HG02759 (cell line): ENCODE data around the gene SCEL.
"Not testable (repeated sequence)": the region's sequence is repeated elsewhere in the genome, so short reads cannot be mapped to it uniquely, and the experiment has no call there.

Experiments
- ATAC-seq: cut with Tn5 transposase; IDR thresholded peaks from one replicate; pipeline ENCODE4 v1.9.1; 2021; ENCODE audit warnings: mild to moderate bottlenecking, moderate library complexity; ENCODE audit not compliant: unreplicated experiment

SCEL gene, protein sequence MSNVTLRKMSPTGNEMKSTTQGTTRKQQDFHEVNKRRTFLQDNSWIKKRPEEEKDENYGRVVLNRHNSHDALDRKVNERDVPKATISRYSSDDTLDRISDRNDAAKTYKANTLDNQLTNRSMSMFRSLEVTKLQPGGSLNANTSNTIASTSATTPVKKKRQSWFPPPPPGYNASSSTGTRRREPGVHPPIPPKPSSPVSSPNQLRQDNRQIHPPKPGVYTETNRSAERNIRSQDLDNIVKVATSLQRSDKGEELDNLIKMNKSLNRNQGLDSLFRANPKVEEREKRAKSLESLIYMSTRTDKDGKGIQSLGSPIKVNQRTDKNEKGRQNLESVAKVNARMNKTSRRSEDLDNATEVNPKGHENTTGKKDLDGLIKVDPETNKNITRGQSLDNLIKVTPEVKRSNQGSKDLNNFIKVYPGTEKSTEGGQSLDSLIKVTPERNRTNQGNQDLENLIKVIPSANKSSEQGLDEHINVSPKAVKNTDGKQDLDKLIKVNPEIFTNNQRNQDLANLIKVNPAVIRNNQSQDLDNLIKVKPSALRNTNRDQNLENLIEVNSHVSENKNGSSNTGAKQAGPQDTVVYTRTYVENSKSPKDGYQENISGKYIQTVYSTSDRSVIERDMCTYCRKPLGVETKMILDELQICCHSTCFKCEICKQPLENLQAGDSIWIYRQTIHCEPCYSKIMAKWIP

DNA sequence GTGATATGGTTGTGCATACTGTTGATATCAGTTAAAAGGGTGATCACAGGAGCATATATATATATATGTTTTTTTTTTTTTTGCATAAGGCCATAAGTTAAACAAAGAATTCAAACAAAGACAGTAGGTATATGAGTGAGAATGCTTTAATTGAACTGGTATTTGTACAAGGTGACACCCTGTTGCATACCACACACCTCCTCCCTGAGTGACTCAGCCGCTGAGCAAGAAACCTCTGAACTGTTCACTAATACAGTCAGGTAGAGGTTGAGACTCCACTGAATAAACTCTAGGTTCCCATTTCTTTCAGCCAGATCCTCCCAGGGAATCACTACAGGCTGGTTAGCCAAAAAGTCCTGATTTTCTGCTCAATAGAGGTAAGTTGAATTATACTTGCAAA lies at the start of gene SCEL:
SCEL (plus strand) TSS at position 259 of the 400 bp plus-strand sequence. CDS start 20,170 bp downstream, outside the sequence.
- ATAC-seq: no peak

DNA sequence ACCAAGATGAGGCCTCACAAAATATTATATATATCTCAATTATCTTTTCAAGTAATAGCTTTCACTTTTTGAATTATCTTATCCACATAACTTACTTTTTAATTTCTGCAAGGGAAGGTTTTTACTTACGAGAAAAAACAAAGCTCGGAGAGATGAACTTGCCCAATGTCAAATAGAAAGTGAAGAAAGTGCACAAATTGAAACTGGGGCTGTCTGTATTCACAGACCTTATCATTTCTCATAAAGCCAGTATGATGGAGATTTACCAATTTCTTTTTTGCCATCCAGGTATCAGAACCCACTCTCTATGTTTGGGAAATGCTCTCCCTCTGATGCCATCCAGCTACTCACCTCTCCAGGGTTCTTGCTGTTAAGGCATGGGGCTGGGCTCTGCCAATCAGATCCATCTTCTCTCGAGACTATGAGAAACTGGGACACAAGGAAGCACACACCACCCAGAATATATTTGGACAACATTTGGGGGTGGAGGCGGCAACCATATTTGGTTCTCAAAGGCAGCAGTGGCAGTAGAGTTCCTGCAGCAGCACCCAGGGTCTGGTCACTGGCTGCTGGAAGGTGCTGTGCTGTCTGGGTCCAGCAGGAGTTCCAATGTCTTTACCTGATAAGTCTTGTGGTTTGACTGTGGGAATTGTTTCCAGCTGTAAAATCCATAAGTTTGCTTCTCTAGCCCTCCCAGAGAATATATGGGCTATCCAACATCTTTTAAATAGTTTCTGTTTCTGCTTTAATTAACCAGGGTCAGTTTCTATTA lies 45.8 kb upstream of the SCEL start:
- ATAC-seq: no peak

DNA sequence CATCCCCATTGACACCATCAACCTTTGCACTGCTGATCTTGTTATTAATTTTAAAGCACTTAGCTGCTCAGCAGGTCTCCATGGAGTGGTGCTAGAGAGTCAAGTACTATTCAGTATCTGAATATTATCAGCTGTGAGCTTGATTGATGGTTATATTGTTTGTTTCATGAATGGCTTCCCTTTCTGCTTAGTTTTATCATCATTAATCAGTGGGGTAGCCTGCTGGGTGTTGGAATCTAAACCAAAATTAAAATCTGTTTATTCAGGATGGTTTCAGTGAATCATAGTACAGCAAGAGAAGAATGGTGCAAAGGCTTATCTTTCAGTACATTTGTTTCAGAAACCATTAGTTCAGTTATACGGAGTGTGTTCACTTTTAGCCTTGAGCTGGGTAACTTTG lies 42.5 kb upstream of the SCEL start:
- peak; percentile 83 for ATAC-seq

DNA sequence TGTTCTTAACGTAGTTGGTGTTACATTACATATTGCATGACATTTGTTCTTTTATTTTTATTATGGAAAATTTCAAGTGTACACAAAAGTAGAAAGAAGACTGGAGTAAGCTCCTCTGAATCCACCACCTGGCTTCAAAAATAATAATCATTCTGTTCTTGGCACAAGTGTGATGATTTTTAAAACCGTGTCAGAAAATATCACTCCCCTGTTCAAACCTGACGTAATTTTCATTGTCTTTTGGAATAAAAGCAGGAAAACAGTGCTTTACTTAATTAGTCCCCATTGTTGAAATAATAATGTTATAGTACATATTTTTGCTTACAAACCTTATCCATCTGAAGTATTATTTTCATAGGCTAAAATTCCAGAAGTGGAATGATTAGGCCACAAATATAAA lies 41.3 kb upstream of the SCEL start:
- ATAC-seq: no peak

DNA sequence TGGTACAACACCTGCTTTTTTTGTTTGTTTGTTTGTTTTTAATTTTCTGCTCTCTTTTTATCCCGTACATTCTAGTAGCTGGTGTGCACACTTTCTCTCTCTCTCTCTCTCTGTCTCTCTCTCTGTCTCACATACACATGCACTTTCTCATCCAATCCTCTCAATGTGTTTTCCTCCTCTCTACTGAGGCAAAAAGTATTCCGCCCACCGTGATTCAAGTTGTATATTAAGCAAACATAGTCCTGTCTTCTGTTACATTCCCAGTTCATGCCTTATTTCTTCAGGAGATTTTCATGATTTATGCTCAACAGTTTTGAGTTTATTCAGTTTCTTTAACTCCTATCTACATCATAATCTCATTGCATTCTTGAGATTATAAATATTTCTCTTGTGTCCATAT lies 38.2 kb upstream of the SCEL start:
- no peak for ATAC-seq

DNA sequence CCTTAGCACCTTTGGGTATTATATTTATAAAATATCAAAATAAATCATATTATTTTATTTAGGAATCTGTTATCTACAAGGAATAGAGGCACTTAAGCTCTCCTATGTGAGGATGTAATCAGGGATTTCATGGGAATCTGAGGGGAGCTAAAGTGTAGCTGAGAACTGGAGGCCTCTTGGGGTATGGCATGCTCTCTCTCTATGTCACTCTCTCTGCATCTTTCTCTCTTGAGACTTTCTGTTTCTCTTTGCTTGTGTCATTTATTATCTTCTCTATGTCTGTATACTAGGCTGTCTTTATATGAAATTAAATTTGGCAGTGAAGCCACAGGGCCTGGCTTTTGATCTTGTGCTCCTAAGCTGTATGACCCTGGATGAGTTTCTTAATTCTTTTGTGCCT lies 37.7 kb upstream of the SCEL start:
- ATAC-seq: no peak

DNA sequence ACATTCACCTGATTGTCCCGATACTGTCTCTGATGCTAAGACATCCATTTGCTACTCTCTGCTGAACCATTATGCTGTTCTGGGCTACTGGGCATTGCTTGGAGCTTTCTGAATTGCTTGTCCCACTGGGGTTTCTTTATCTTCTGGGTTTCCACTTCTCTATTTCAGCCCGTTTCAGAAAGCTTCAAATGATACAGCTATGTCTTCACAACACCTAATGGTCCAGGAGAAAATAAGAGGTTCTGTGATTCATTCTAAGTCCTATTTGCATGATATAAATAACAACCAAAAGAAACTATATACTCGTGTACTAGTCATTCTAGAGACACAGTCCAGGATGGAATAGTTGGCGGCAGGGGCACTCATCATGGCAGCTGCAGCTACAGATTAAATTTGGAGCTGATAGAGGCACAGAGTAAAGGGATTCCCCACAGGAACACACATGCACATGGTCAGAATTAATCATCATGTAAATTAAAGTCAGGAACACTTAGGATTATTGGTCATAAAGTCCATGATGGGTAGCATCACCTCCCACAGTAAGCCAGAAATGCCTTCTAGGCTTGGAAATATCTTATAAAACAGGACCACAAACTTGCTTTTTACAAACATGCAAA lies 33.3 kb upstream of the SCEL start:
- ATAC-seq: peak; percentile 91

DNA sequence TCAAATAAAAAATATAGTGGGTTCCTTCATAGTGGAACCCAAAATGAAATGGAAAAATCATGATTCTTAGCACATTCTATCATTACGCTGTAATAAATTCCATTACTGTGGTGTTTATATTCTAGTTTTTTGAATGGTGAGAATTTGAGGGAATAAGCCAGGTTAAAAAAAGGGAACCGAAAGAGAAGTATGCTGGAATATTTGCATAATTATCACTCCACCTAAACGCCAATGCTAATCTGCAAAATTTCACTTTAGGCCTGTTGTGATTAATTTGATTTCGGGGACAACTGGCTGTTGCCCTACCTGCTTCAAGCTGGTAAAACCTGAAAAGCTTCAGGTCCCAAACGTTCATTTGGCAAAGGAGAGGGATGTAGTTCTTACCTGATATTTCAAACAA lies 32.1 kb upstream of the SCEL start:
- ATAC-seq: no peak

DNA sequence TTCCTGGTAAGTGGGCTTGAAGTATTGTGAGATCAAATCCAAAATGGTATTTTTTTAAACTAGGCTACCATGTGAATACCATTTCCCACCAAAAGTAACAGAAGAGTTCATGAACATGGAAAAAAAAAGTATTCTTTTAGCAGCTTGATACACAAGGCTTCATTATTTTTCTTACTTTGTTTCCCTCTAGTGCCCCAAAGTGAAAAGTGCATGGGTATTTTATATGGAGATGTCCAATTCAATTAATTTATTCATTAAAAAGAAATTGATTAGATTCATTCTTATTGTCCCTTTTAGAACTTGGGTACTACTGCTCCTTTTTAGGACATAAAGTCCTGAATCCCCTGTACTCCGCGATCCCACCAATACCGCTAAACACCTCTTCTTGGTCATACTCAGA lies 28.6 kb upstream of the SCEL start:
- ATAC-seq: no peak

DNA sequence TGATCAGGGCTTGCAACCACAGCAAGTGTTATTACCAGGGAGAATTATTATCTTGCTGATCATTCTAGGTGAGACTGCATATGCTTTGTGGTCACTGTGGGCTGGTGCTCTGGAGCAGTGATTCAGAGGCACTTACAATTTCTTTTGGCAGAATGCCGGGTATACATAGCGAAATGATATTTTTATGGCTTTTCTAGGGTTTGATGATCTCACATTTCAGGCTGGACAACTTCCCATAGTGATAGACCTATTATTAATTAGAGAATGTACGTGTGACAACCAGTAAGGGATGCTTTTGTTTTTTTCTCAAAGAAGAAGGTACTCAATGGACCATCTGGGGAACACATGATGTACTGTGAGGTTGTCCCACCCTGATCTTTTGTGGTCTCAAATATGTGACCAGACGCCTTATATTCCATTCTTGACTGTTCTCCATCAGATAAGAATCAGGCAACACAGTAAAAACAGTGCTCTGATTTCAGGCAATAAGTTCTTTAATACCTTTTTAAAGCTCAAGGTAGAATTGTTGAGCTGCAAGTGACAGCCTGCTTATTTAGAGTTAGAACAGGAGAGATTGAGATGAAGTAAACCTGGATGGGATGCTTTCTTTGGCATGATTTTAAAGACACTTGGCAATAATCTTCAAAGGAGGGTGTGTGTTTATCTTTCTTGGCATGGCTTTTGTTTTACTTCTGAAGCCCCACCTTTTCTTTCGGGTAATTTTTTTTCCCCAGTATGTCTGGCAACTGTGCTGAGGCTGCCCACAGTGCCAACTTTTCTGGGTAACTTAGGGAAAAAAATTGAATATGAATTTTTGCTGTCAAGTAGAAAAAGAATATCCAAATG lies 27.4 kb upstream of the SCEL start:
- ATAC-seq: no peak

DNA sequence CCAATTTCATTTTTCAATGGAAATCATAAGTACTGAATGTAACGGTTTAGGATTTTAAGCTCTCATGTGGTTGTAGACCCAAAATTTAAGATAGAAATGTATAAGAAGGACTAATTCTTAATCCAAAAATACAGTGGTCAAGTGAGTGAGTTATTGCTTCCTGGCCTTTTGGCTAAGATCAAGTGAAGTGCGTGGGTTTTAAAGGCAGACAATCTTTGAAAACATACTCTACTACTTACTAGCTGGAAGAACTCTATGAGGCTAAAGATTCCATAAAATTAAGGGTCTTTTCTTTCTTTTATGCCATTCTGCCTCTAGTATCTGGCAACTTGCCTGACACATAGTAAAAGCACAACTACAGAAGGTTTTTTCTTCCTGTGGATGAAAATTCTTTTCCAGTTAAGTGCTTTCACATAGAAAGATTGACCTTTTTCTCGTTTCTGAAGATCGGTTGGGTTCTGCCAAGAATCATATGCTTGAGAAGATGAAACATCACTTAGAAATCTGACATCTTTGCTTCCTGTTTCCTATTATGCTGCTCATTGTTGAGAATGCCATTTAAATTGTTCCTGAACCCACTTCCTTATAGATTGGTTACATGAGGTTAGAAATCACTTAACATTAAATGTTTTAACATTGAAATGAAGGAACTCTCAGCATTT lies 26.4 kb upstream of the SCEL start:
- no peak for ATAC-seq

DNA sequence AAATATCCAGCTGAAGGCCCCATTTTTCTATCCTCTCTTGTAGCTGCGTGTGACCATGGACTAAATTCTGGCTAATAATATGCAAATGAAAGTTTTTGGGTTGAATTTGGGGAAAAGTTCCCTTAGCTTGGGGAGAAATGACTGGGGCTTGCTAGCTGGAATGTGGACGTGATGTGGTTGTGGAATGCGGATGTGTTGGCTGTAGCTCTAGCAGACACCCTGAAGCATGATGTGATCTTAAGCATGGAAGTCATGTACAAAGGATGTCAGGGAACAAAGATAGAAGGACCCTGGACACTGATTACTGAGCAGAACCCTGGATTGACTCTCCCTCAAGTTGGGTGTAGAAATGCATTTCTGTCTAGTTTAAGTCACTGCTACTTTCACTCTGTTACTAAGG lies 25.4 kb upstream of the SCEL start:
- ATAC-seq: no peak

DNA sequence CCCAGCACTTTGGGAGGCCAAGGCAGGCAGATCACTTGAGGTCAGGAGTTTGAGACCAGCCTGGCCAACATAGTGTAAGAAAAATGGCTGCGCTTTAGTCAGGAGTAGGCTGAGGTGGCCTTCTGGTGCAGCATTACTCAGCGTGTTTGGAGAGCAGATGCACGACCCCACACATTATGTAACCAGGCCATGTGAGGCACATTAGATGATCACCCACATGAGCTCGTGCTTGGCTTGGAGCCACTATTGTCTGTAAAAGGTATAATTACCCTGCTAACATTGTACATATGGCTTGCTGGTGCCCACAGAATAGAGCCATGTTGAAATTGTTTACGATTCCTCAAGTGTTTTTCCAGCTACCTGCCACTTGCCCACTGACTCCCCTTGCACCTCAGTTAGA lies 24.0 kb upstream of the SCEL start:
- no peak for ATAC-seq

DNA sequence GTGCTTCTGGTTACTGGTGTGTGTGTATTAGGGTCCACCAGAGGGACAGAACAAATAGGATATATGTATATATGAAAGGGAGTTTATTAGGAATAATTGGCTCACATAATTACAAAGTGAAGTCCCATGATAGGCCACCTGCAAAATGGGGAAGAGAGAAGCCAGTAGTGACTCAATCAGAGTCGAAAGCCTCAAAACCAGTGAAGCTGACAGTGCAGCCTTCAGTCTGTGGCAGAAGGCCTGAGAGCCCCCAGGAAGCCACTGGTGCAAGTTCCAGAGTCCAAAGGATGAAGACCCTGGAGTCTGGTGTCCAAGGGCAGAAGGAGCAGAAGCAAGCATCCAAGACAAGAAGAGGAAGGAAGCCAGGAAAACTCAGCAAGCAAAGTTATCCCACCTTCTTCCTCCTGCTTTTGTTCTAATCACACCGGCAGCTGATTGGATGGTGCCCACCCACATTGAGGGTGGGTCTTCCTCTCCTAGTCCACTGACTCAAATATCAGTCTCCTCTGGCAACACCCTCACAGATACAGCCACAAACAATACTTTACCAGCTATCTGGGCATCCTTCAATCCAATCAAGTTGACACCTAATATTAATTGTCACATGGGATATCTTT lies 21.7 kb upstream of the SCEL start:
- ATAC-seq: peak; percentile 88

DNA sequence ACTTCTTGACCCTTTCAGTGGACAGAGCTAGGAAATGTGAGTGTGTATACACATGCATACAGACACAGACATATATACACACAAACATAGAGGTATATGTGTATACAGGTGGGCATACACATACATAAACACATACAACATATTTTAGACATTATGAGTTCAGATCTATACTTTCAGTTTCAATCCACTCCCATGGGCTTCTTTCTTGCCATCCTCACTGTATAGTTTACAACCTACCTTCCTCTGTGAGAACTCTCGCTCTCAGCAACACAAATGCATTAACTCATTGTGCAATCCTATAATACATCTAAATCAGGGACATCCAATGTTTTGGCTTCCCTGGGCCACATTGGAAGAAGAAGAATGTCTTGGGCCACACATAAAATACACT lies 21.2 kb upstream of the SCEL start:
- ATAC-seq: peak; percentile 77

DNA sequence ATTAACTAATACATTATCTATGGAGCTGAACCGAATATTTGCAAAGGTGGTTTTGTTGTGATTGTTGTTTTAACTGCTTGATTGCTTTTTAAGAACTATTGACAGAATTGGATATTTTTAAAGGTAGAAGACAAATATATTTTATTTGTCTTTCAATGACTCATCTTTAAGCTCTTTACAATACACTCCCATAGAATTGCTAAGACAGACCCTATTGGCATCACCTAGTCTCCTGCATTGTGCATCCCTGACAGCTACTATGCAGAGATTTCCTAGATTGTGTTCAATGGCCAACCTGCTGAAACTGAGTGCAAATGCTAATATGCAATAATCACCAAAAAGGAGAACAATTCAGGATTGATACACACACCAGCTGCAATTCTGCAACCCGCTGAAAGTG lies 19.7 kb upstream of the SCEL start:
- ATAC-seq: no peak

DNA sequence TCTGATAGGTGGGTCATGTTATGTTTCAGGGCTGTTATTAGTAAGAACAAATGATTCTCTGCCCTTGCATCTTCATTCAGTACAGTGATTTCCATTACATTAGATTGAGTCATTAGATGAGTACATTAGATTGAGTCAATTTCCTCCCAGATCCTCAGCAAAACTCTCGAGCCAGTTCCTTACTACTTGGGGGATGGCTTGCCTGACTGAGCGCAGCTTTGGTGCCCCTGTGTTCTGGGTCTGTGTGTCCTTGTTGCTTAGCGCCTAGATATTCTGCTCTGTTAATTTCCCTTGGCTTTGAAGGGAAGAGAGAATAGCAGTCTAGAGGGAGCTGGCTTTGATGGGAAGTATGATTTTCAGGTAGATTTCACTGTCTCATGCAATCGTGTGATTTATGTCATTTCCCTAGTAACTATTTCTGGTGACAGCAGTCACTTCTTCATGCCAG lies 19.1 kb upstream of the SCEL start:
- peak; percentile 48 for ATAC-seq

DNA sequence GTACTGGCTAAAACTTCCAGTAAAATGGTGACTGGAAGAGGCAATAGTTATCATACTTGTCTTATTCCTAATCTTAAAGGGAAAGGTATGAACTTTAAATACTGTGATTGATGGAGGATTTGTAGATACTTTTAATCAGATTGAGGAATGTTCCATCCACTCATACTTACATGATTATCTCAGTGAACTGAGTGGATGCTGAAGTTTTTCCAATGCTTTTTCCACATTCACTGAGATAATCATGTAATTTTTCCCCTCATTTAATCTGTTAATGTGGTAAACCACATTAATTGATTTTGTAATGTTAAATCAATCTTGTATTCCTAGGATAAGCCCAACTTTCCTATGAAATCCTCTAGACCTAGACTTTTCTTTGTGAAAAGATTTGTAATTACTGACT lies 17.2 kb upstream of the SCEL start:
- no peak for ATAC-seq

DNA sequence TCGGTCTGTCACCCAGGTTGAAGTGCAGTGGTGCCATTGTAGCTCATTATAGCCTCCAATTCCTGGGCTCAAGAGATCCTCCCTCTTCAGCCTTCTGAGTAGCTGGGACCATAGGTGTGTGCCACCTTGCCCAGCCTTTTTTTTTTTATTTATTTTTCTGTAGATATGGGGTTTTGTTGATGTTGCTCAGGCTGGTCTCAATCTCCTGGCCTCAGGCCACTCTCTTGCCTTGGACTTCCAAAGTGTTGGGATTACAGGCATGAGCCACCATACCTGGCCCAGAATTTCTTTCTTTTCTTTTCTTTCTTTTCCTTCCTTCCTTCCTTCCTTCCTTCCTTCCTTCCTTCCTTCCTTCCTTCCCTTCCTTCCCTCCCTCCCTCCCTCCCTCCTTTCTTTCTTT lies 16.1 kb upstream of the SCEL start:
- not testable (repeated sequence) for ATAC-seq
